Measurements from ENCODE around the gene PODXL2.
"Not testable (repeated sequence)": the region's sequence is repeated elsewhere in the genome, so short reads cannot be mapped to it uniquely, and the experiment has no call there.

The PODXL2 gene

GRCh38 chr3:127628788-127629466 lies at the start of gene PODXL2:
Gene PODXL2 (plus strand): TSS chr3:127629185. CDS start chr3:127629220, 35 bp downstream.
- DNase-seq, result no peak

- no peak for DNase-seq
These were observed 48.5 kb upstream of the PODXL2 start for GRCh38 chr3:127580327-127581060.

GRCh38 chr3:127584734-127585133 lies 44.3 kb upstream of the PODXL2 start:
- DNase-seq, result no peak

DNA sequence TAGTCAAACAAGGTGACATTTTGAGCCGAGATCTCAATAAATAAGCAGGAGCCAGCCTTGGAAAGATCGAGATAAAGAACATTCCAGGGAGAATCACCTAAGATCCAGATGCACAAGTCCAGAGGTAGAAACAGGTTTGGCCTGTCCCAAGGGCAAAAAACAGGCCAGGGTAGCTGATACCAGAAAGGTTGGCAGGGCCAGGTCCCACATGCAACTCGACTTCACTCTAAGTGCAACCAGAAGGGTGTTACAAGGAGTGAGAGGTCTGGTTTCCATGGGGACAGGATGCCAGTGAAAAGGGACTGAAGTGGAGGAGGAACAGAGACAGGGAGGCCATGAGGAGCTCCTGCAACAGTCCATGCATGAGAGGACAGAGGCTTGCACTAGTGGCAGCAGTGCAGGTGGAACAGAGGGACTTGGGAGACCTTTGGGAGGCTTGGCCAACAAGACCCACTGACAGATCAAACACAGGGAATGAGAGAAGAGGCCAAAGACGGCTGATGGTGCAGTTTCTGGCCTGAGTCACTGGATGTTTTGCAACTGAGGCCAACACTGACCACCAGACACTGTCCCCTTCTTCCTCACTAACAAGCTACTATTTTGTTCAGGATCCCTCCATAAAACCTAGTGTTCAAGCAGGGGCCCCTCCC lies 43.7 kb upstream of the PODXL2 start:
- no peak for DNase-seq

GRCh38 chr3:127585813-127586413 lies 43.1 kb upstream of the PODXL2 start:
- no peak for DNase-seq

DNA sequence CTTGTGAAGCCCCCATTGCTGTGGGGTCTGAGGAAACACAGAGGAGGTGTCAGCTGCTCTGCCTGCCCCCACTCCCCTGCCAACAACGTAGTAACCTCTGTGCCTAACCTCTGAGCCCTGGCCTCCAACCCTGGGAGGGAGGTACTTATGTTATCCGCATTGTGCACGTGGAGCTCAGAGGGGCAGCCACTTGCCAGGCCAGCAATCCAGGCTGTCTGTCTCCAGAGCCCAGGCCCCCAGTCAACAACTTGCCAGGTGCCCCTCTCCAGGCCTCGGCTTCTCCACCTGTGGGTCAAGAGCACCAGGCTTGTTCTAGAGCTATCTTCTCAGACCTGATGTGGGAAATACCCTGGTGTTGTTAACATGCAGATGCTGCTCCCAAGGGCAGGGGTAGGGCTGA lies 41.1 kb upstream of the PODXL2 start:
- DNase-seq, result no peak

GRCh38 chr3:127588806-127589577 lies 40.0 kb upstream of the PODXL2 start:
- peak; percentile 33 for DNase-seq

- no peak for DNase-seq
These were observed 39.2 kb upstream of the PODXL2 start for GRCh38 chr3:127589600-127590281.

GRCh38 chr3:127590282-127590592 lies 38.7 kb upstream of the PODXL2 start:
- DNase-seq, result no peak

DNA sequence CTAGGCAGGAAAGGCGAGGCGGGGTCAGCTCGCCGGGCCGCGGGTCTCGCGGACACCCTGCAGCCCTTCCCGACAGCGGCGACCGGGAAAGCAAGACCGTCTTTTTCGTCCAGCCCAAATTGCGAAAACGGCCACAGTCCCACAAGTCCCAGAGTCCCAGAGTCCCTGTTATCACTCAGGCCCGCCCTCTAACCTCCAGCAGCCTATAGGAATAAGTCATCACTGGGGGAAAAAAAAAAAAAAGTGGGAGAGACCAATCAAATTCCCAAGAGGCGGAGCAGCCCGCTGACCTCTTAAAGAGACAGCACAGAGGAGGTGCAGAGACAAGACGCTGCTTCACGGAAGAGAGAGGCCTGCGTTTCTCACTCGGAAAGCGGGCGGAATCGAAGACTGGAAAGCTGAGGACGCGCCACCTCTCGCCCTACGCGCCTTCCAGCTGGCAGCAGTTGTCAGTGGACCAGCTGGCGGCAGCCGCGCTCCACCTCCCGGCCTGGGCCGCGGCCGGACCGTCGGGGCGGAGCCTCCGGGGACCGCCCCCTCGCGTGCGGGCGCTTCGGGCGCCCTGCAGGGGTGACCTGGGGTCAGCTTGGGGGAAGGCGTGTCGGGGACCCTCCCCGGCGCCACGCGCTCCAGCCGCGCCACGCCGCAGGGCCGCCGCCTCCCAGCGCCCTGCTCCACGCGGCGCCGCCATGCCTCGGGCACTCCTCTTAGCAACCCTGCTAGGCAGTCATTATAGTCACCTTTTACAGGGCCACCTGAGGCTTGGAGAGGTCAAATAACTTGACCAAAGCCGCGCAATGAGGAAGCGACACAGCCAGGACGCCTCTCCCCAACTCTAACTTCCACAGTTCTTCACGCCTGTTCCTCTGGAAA lies 38.2 kb upstream of the PODXL2 start, which contains the start of gene TPRA1:
TPRA1 (minus strand) TSS at position 141 of the 873 bp plus-strand sequence. CDS start 10,587 bp downstream, outside the sequence.
- DNase-seq, result peak; percentile 89

DNA sequence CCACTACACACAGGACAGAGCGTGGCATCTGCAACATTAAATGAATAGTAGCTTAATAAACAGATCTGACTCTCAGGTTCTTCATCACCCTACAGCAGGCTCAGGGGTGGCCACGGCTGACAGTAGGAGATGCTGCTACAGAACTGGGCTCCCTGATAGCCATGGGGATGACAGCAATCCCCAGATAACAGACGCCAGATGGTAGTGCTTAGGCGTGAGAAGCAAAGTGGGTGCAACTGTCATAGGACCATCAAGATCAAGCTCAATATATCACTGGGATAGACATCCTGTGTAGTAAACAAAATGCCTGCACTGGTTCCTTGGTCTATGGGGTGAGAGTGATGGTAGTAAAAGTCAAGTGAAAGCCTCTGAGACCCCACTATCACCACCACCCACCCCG lies 35.8 kb upstream of the PODXL2 start:
- no peak for DNase-seq

DNA sequence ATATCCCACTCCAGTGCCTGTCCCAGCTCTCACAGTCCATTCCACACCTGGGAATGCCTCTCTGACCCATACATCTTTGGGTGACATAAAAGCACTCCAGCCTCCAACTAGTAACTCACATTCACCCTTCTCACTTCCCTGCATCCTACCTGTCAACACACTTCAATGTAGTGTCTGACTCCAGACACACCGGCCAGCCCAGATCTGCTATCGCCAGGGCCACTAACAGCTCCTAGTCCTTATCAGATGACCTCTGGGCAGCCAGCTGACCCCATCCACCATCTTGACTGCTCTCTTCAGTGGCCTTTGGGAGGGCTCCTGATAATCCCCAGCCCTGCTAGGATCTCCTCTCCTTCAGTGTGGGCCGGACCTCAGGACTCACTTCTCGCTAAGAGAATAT lies 33.7 kb upstream of the PODXL2 start:
- no peak for DNase-seq

- DNase-seq, result no peak
These were observed 31.8 kb upstream of the PODXL2 start for GRCh38 chr3:127597020-127597771.

DNA sequence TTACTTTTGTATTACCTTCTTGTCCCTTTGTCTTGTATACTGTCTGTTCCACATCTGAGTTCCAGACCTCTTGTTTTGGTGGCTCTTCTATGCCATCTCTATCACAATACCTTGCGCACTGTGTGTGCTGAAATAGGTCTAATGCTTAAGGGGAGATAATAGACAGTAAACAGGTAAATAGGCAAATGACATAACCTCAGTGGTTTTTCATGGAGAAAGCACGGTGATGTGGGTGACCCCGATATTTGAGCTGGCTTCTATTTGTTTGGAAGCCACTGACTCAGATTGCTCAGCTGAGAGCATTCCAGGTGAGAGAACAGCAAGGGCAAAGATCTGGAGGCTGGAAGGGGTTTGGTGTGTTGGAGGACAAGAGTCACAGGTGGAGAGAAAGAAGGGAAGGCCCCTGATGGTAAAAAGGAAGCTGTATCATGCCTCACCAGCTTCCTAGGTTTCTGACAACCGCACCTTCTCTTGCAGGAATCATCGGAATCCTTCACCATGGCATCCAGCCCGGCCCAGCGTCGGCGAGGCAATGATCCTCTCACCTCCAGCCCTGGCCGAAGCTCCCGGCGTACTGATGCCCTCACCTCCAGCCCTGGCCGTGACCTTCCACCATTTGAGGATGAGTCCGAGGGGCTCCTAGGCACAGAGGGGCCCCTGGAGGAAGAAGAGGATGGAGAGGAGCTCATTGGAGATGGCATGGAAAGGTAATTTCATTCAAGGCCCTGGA lies 30.0 kb upstream of the PODXL2 start:
- no peak for DNase-seq

DNA sequence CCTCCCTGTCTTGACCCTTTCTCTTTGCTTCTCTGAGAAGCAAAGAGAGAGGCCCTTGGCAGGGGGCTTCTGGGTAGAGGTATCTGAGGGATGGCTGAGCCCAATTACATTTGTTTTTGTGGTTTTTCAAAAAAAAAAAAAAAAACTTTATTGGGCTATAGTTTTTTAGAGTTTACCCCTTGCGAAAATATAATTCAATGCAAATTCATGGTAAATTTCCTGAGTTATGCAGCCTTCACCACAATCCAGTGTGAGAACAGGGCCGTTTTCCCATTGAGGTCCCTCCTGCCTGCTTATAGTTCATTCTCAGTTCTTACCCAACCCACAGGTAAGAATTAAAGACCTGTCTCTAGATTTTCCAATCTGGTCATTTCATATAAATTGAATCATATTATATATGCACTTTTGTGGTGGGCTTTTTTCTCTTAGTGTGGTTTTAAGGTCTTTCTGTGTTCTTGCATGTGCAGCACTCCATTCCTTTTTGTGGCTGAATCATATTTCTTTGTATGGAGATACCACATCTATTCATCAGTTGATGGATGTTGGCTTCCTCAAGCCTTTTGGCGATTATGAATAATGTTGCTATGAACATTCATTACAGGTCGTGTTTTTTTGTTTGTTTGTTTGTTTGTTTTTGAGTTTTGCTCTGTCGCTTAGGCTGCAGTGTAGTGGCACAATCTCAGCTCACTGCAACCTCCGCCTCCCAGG lies 28.1 kb upstream of the PODXL2 start:
- no peak for DNase-seq

GRCh38 chr3:127604035-127604434 lies 24.9 kb upstream of the PODXL2 start:
- DNase-seq, result no peak

DNA sequence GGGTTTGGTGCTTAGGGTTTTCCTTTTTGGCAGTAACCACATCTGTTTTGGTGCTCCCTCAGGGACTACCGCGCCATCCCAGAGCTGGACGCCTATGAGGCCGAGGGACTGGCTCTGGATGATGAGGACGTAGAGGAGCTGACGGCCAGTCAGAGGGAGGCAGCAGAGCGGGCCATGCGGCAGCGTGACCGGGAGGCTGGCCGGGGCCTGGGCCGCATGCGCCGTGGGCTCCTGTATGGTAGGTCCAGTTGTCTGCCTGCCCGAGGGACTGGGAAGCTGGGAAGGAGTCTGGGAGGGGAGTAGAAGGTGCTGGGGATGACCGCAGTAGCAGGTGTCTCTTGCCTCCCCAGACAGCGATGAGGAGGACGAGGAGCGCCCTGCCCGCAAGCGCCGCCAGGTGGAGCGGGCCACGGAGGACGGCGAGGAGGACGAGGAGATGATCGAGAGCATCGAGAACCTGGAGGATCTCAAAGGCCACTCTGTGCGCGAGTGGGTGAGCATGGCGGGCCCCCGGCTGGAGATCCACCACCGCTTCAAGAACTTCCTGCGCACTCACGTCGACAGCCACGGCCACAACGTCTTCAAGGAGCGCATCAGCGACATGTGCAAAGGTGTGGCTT lies 24.3 kb upstream of the PODXL2 start:
- DNase-seq, result no peak

DNA sequence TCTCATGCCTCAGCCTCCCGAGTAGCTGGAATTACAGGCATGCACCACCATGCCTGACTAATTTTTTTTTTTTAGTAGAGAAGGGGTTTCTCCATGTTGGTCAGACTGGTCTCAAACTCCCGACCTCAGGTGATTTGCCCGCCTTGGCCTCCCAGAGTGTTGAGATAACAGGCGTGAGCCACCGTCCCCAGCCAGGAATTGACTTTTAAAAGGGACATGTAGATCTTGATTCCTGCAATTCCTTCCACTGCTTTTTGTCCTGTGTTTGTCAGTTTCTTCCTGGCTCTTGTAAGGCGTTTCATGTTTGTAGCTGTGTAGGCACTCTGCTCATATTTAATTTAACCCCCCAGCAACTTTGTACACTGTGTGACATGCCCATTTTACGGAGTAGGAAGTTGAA lies 23.4 kb upstream of the PODXL2 start:
- DNase-seq, result not testable (repeated sequence)

Data from T1000 (cell line).